Epidermal melanocyte (primary cell): ENCODE data around the gene TPPP.
"Not testable (repeated sequence)": the region's sequence is repeated elsewhere in the genome, so short reads cannot be mapped to it uniquely, and the experiment has no call there.

ENCODE experiments used
- DNase-seq: peaks from one replicate; pipeline ENCODE4 v3.0.0; 2011; ENCODE audit warnings: low spot score; ENCODE audit not compliant: insufficient read length

TPPP gene

GRCh38 chr5:646396-647201 is 46.6 kb downstream of the TPPP start:
- no peak for DNase-seq

GRCh38 chr5:645421-645820 is 47.7 kb downstream of the TPPP start:
- DNase-seq, result no peak

GRCh38 chr5:644971-645370 is 48.2 kb downstream of the TPPP start:
- no peak for DNase-seq

GRCh38 chr5:644509-644908 is 48.6 kb downstream of the TPPP start:
- no peak for DNase-seq

GRCh38 chr5:643811-644271 is 49.3 kb downstream of the TPPP start:
- DNase-seq, result peak; percentile 69

- no peak for DNase-seq
Observed at GRCh38 chr5:643351-643801, 49.8 kb downstream of the TPPP start.

GRCh38 chr5:642481-642880 is 50.7 kb downstream of the TPPP start:
- no peak for DNase-seq

- peak; percentile 72 for DNase-seq
Observed at GRCh38 chr5:641331-641765, 51.8 kb downstream of the TPPP start.

GRCh38 chr5:640461-641330 is 52.5 kb downstream of the TPPP start:
- DNase-seq, result no peak

GRCh38 chr5:639584-640213 is 53.5 kb downstream of the TPPP start:
- DNase-seq, result no peak

GRCh38 chr5:639253-639530 is 54.0 kb downstream of the TPPP start:
- DNase-seq, result no peak

- DNase-seq, result no peak
Observed at GRCh38 chr5:638501-639252, 54.5 kb downstream of the TPPP start.

- no peak for DNase-seq
Observed at GRCh38 chr5:637581-638450, 55.3 kb downstream of the TPPP start.

- DNase-seq, result no peak
Observed at GRCh38 chr5:636951-637350, 56.2 kb downstream of the TPPP start.

GRCh38 chr5:635306-636055 is 57.7 kb downstream of the TPPP start:
- no peak for DNase-seq

GRCh38 chr5:634191-634590 is 59.0 kb downstream of the TPPP start:
- DNase-seq, result no peak

GRCh38 chr5:633501-633955 is 59.6 kb downstream of the TPPP start:
- no peak for DNase-seq

- DNase-seq, result not testable (repeated sequence)
Observed at GRCh38 chr5:628351-629205, 64.6 kb downstream of the TPPP start.

- no peak for DNase-seq
Observed at GRCh38 chr5:627840-628239, 65.3 kb downstream of the TPPP start.
